H9 (cell line): ENCODE measurements around the gene MRPS18A. TPM values are rescaled to one million over a fixed set of nuclear protein-coding genes. Genes with fewer than 3 reads are reported as not detected.

Experiments
- DNase-seq: peaks from one replicate; pipeline ENCODE4 v3.0.0-alpha.2; 2017
- H2AFZ ChIP-seq: one replicate; pipeline ENCODE4 v1.6.1; 2013; ENCODE audit warnings: mild to moderate bottlenecking, low read length, control low read depth, moderate library complexity
- H2AK5ac ChIP-seq: 2 replicates; pipeline ENCODE4 v1.6.1; 2013; ENCODE audit warnings: low read length, control low read depth, mixed read lengths; ENCODE audit not compliant: insufficient read length
- H2BK120ac ChIP-seq: one replicate; pipeline ENCODE4 v1.6.1; 2013; ENCODE audit warnings: low read depth, mild to moderate bottlenecking, low read length, control low read depth, inconsistent platforms; ENCODE audit not compliant: poor library complexity, severe bottlenecking
- H2BK12ac ChIP-seq: 2 replicates; pipeline ENCODE4 v1.6.1; 2013; ENCODE audit warnings: low read length, control low read depth, mixed read lengths, low read depth; ENCODE audit not compliant: insufficient read length
- H2BK15ac ChIP-seq: 2 replicates; pipeline ENCODE4 v1.6.1; 2013; ENCODE audit warnings: low read depth, low read length, control low read depth
- H2BK20ac ChIP-seq: one replicate; pipeline ENCODE4 v1.6.1; 2013; ENCODE audit warnings: low read depth, mild to moderate bottlenecking, low read length, control low read depth, inconsistent platforms; ENCODE audit not compliant: poor library complexity, severe bottlenecking
- H2BK5ac ChIP-seq: 2 replicates; pipeline ENCODE4 v1.6.1; 2013; ENCODE audit warnings: low read length, control low read depth, mixed read lengths; ENCODE audit not compliant: insufficient read length
- H3K14ac ChIP-seq: 2 replicates; pipeline ENCODE4 v1.6.1; 2013; ENCODE audit warnings: low read length, control low read depth; ENCODE audit not compliant: insufficient read depth
- H3K18ac ChIP-seq: 2 replicates; pipeline ENCODE4 v1.6.1; 2013; ENCODE audit warnings: low read depth, mild to moderate bottlenecking, mixed read lengths, low read length, control low read depth; ENCODE audit not compliant: insufficient read length
- H3K23ac ChIP-seq: 2 replicates; pipeline ENCODE4 v1.6.1; 2013; ENCODE audit warnings: low read length, control low read depth, mixed read lengths, low read depth; ENCODE audit not compliant: insufficient read length
- H3K23me2 ChIP-seq: 2 replicates; pipeline ENCODE4 v1.6.1; 2013; ENCODE audit warnings: low read depth, mild to moderate bottlenecking, mixed read lengths, low read length, control low read depth; ENCODE audit not compliant: insufficient read length, poor library complexity, severe bottlenecking
- H3K27ac ChIP-seq: 2 replicates; pipeline ENCODE4 v1.5.1; 2013; ENCODE audit warnings: low read length, control low read depth, mixed read lengths, low read depth; ENCODE audit not compliant: insufficient read length
- H3K27me3 ChIP-seq: 2 replicates; pipeline ENCODE4 v1.6.1; 2013; ENCODE audit warnings: low read length, control low read depth, inconsistent platforms; ENCODE audit not compliant: insufficient read depth
- H3K4ac ChIP-seq: 2 replicates; pipeline ENCODE4 v1.6.1; 2013; ENCODE audit warnings: low read depth, mild to moderate bottlenecking, control low read depth, inconsistent platforms, low read length, moderate library complexity
- H3K4me1 ChIP-seq: 2 replicates; pipeline ENCODE4 v1.6.1; 2013; ENCODE audit warnings: low read length, control low read depth, inconsistent platforms; ENCODE audit not compliant: insufficient read depth
- H3K4me2 ChIP-seq: 2 replicates; pipeline ENCODE4 v1.6.1; 2013; ENCODE audit warnings: low read length, control low read depth, mixed read lengths; ENCODE audit not compliant: insufficient read length, insufficient read depth
- H3K56ac ChIP-seq: 2 replicates; pipeline ENCODE4 v1.6.1; 2013; ENCODE audit warnings: low read depth, mild to moderate bottlenecking, mixed read lengths, low read length, control low read depth; ENCODE audit not compliant: insufficient read length
- H3K79me1 ChIP-seq: 2 replicates; pipeline ENCODE4 v1.6.1; 2013; ENCODE audit warnings: low read depth, mild to moderate bottlenecking, moderate library complexity, low read length, control low read depth, inconsistent platforms; ENCODE audit not compliant: insufficient read depth, poor library complexity, severe bottlenecking
- H3K79me2 ChIP-seq: 2 replicates; pipeline ENCODE4 v1.6.1; 2013; ENCODE audit warnings: low read length, control low read depth, inconsistent platforms; ENCODE audit not compliant: insufficient read depth
- H3K9ac ChIP-seq: 2 replicates; pipeline ENCODE4 v1.6.1; 2013; ENCODE audit warnings: low read length, control low read depth, mixed read lengths; ENCODE audit not compliant: insufficient read length; ENCODE audit errors: extremely low read depth
- H3K9me3 ChIP-seq: one replicate; pipeline ENCODE4 v1.6.1; 2013; ENCODE audit warnings: low read depth, low read length, inconsistent platforms; ENCODE audit not compliant: control insufficient read depth
- H3T11ph ChIP-seq: one replicate; pipeline ENCODE4 v1.6.1; 2013; ENCODE audit warnings: mild to moderate bottlenecking, low read length, control low read depth, inconsistent platforms
- H4K20me1 ChIP-seq: one replicate; pipeline ENCODE4 v1.6.1; 2013; ENCODE audit not compliant: control insufficient read depth, insufficient read length, insufficient read depth
- H4K5ac ChIP-seq: 2 replicates; pipeline ENCODE4 v1.6.1; 2013; ENCODE audit warnings: low read depth, mild to moderate bottlenecking, mixed read lengths, low read length, control low read depth; ENCODE audit not compliant: insufficient read length
- H4K8ac ChIP-seq: replicated peaks from 2 replicates; pipeline ENCODE4 v1.6.1; 2013; ENCODE audit warnings: low read length, control low read depth, mixed read lengths, low read depth; ENCODE audit not compliant: insufficient read length
- H4K91ac ChIP-seq: 2 replicates; pipeline ENCODE4 v1.6.1; 2013; ENCODE audit warnings: low read depth, mild to moderate bottlenecking, moderate library complexity, mixed read lengths, low read length, control low read depth; ENCODE audit not compliant: insufficient read length
- H3K27ac Mint-ChIP-seq, 3 experiments: 2 replicates in 2 of 3; 3 replicates in 1 of 3; pipeline ENCODE4 v1.8.0; 2020 to 2021; ENCODE audit warnings: mixed read lengths in 3 of 3, mild to moderate bottlenecking in 1 of 3, moderate library complexity in 1 of 3
- H3K27me3 Mint-ChIP-seq: 2 replicates; pipeline ENCODE4 v1.8.0; 2021; ENCODE audit warnings: low read depth, mild to moderate bottlenecking, moderate library complexity, mixed read lengths
- H3K36me3 Mint-ChIP-seq, 3 experiments: 2 replicates in 2 of 3; 3 replicates in 1 of 3; pipeline ENCODE4 v1.8.0; 2020 to 2021; ENCODE audit warnings: low read depth in 3 of 3, mixed read lengths in 3 of 3; ENCODE audit not compliant: insufficient read depth in 1 of 3
- H3K4me1 Mint-ChIP-seq, 2 experiments: 2 replicates each; pipeline ENCODE4 v1.8.0; 2020; ENCODE audit warnings: mixed read lengths in 2 of 2
- H3K4me3 Mint-ChIP-seq, 2 experiments: 2 replicates in 1 of 2; 3 replicates in 1 of 2; pipeline ENCODE4 v1.8.0; 2020 to 2021; ENCODE audit warnings: mild to moderate bottlenecking in 2 of 2, mixed read lengths in 2 of 2, moderate library complexity in 1 of 2
- H3K9me3 Mint-ChIP-seq, 2 experiments: 2 replicates in 1 of 2; 3 replicates in 1 of 2; pipeline ENCODE4 v1.8.0; 2020; ENCODE audit warnings: mild to moderate bottlenecking in 2 of 2, mixed read lengths in 2 of 2, moderate library complexity in 1 of 2
- WGBS: extraction: QIAGEN DNeasy Blood & Tissue Kit; methylation state at CpG from one replicate; pipeline ENCODE4 v1.1.7; 2013; ENCODE audit warnings: missing lambda C conversion rate, low lambda C conversion rate, mixed read lengths; ENCODE audit not compliant: insufficient read length; ENCODE audit errors: extremely low coverage; 5-methylcytosine and 5-hydroxymethylcytosine counted together
- total RNA-seq: library from RNA; stranded (reverse); gene quantifications from 2 replicates; pipeline ENCODE4 v1.2.1, GENCODE V29; 2021
- TF ChIP-seq, protein P1 (sequence below): fragments of 200-600 bp; sonication (generic); conservative IDR thresholded peaks from 3 replicates; pipeline ENCODE4 v1.8.0; 2021; ENCODE audit warnings: antibody characterized with exemption, mild to moderate bottlenecking

MRPS18A gene
- total RNA-seq, 1 experiment from 2014 or later, result 65.1 TPM

DNA sequence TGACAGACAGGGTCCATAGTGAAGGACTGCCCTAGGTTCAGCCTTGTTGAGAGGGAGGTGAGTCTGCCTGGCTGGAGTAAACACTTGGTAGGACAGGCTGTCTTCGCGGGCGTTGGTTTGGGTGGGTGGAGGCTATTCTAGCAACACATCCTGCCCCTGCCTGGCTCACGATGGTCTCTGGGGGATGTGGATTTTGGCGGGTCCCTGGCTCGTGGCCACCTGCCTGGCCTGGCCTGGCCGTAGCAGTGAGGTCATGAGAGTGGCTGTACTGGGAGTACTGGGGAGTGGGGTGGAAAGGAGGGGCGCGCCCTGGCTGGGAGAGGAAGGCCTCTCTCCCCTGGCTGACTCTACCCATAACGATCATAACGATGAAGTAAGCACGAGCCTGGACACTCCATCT lies 30.2 kb upstream of the MRPS18A start:
- H4K5ac ChIP-seq, result no peak overlapping the region
- H3K4me2 ChIP-seq, result no peak overlapping the region
- H3K56ac ChIP-seq, result no peak overlapping the region
- no peak for DNase-seq
- H2AK5ac ChIP-seq, result no peak overlapping the region
- WGBS, result no CpG with 5 or more reads among the region's 12 CpGs
- H3K14ac ChIP-seq, result no peak overlapping the region
- H2BK5ac ChIP-seq, result no peak overlapping the region
- no peak overlapping the region for H3K27ac ChIP-seq
- no peaks in the 10 kb centered on the region for H3K79me1 ChIP-seq
- no peaks in the 10 kb centered on the region for H4K20me1 ChIP-seq
- no peak overlapping the region for H4K91ac ChIP-seq
- no peaks in the 10 kb centered on the region for H3K27me3 ChIP-seq
- 0 out of 7 replicates have a peak, but pooled peaks cover 0 to 4% (median 0%) of the 10 kb centered on the region in 3 experiments for H3K36me3 Mint-ChIP-seq
- no peak overlapping the region for H2AFZ ChIP-seq
- H3K4me3 Mint-ChIP-seq, result no peak overlapping the region
- no peak overlapping the region for H3K27ac Mint-ChIP-seq
- no peak overlapping the region for H3T11ph ChIP-seq
- H2BK12ac ChIP-seq, result no peak overlapping the region
- TF ChIP-seq, protein P1, sequence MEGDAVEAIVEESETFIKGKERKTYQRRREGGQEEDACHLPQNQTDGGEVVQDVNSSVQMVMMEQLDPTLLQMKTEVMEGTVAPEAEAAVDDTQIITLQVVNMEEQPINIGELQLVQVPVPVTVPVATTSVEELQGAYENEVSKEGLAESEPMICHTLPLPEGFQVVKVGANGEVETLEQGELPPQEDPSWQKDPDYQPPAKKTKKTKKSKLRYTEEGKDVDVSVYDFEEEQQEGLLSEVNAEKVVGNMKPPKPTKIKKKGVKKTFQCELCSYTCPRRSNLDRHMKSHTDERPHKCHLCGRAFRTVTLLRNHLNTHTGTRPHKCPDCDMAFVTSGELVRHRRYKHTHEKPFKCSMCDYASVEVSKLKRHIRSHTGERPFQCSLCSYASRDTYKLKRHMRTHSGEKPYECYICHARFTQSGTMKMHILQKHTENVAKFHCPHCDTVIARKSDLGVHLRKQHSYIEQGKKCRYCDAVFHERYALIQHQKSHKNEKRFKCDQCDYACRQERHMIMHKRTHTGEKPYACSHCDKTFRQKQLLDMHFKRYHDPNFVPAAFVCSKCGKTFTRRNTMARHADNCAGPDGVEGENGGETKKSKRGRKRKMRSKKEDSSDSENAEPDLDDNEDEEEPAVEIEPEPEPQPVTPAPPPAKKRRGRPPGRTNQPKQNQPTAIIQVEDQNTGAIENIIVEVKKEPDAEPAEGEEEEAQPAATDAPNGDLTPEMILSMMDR, result no peak
- H3K79me2 ChIP-seq, result no peaks in the 10 kb centered on the region
- H4K8ac ChIP-seq, result no peak overlapping the region
- no peak overlapping the region for H2BK20ac ChIP-seq
- peaks cover 10 to 22% of the 10 kb centered on the region in 2 experiments for H3K4me1 Mint-ChIP-seq
- H3K9ac ChIP-seq, result no peak overlapping the region
- no peak overlapping the region for H2BK120ac ChIP-seq
- no peaks in the 10 kb centered on the region for H3K23me2 ChIP-seq
- H3K23ac ChIP-seq, result no peak overlapping the region
- H3K9me3 ChIP-seq, result no peaks in the 10 kb centered on the region
- no peak overlapping the region for H3K18ac ChIP-seq
- no peaks in the 10 kb centered on the region for H3K4me1 ChIP-seq
- no peak overlapping the region for H2BK15ac ChIP-seq
- peaks cover 16% of the 10 kb centered on the region for H3K27me3 Mint-ChIP-seq
- H3K9me3 Mint-ChIP-seq, result no peaks in the 10 kb centered on the region; a peak in 1 of 5 replicates
- no peak overlapping the region for H3K4ac ChIP-seq
